Measurements from ENCODE around the gene C3orf70.

C3orf70 gene

DNA sequence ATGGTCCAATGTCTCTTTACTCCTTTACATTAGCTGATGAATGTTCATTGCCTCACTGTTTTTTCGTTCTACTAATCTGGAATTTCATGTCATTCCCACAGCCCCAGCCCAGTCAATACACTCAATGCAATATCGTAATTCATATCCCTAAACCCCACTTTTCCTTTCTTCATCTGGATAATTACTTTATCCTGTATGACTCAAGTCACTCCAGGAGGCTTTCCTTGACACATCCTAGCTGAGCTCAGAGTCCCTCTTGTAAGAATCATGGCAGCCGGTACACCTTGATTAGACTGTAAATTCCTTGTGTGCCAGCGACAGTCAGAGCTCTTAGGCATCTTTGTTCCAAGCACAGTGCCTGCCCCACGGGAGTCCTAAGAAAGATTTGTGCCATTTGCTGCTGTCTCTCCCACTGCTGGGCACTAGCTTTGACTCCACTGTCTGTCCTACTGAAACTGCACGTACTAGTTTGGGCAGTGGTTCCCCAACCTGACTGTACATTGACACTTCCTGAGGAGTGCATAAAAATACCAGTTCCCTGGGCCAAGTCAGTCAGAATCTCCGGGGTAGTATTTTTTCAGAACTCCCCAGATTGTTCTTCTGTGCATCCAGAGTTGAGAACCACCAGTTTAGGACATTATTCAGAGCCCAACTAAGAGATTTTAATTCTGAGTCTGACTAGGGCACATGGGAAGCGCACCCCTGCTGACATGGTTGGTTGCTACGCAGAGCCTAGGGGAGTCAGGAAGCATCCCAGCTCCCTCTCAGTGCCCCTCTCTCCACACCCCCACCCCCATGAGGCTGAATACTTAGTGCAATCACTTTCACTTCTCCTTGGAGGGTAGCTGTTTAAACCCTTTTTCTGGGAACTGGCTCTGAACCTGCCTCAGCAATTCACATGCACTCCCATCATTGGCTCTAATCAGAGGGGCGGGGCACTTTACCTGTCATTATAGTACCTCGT, 19.5 kb upstream of the C3orf70 start:
- no peaks in the 10 kb centered on the region for H3K27me3 ChIP-seq (replicated peaks; ENCODE audit: control insufficient read depth, insufficient read depth, low read length)
- no peaks in the 10 kb centered on the region for H3K36me3 ChIP-seq (ENCODE audit: control insufficient read depth, insufficient read depth, low read length)
- TF ChIP-seq, protein P1, sequence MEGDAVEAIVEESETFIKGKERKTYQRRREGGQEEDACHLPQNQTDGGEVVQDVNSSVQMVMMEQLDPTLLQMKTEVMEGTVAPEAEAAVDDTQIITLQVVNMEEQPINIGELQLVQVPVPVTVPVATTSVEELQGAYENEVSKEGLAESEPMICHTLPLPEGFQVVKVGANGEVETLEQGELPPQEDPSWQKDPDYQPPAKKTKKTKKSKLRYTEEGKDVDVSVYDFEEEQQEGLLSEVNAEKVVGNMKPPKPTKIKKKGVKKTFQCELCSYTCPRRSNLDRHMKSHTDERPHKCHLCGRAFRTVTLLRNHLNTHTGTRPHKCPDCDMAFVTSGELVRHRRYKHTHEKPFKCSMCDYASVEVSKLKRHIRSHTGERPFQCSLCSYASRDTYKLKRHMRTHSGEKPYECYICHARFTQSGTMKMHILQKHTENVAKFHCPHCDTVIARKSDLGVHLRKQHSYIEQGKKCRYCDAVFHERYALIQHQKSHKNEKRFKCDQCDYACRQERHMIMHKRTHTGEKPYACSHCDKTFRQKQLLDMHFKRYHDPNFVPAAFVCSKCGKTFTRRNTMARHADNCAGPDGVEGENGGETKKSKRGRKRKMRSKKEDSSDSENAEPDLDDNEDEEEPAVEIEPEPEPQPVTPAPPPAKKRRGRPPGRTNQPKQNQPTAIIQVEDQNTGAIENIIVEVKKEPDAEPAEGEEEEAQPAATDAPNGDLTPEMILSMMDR (IDR thresholded peaks at IDR 0.05; ENCODE audit: insufficient read depth, low read length, poor library complexity, severe bottlenecking): no peak
- no peak for DNase-seq (ENCODE audit: extremely low read depth, insufficient read length)
- H3K4me3 ChIP-seq (replicated peaks; ENCODE audit: low read depth, low read length): no peak overlapping the region

DNA sequence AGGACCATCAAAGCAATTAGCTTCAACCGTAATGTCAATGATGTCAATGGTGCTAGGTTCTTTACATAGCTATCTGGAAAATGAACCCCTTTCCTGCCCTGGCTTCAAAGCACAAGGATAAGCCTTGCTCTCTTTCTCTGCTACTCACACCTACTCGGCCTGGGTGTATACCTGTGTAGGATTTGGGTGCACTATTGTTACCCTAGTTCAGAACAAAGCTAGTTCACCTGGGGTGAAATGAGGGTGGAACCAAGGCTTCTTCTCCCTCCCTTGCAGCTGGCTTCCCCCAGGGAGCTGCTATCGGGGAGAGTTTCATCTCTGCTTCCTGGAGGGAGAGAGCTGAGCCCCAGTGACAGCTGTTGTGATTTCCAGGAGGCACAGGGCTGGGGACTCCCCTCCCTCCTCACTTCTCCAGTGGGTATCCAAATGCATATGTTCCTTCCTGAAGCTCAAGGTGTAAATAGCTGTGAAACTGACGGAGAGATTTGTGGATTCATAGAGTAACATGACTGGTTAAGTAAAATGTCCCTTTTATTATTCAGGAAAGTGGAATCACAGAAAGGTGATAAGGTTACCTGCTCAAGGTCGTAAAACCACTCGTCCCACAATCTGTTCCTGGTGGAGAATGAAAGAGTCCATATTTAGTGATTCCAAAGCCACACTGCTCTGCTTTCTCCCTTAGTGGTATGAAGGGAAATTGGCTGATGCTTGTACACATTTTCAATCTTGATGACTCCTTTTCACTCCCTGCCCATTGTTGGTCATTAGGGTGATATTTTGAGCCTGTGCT, 11.8 kb upstream of the C3orf70 start:
- no peak overlapping the region for H3K4me3 ChIP-seq (replicated peaks; ENCODE audit: low read depth, low read length)
- H3K36me3 ChIP-seq (ENCODE audit: control insufficient read depth, insufficient read depth, low read length): no peaks in the 10 kb centered on the region
- peaks cover 3% of the 10 kb centered on the region for H3K27me3 ChIP-seq (replicated peaks; ENCODE audit: control insufficient read depth, insufficient read depth, low read length)
- no peak for DNase-seq (ENCODE audit: extremely low read depth, insufficient read length)
- TF ChIP-seq, protein P1 (IDR thresholded peaks at IDR 0.05; ENCODE audit: insufficient read depth, low read length, poor library complexity, severe bottlenecking): no peak

DNA sequence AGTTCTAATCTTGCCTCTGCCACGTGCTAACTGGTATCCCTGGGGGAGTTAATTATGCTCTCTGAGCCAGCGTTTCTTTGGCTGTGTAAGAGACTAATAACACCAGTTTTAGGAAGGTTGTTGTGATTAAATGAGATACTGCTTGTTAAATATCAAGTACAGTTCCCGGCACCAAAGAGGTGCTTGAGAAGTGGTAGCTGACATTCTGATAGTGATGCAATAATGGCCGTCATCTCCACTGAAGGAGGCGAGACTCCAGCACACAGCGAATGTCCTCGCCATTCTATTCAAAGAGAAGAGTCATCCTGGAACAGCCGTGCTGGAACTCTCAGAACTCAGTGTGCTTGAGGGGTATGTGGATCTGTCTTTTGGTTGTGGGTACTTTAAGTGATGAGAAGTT, 9.8 kb upstream of the C3orf70 start:
- Histone ChIP-seq H3K27me3 (replicated peaks; ENCODE audit: control insufficient read depth, insufficient read depth, low read length) (peaks cover 3% of the 10 kb centered on the region), H3K4me3 (replicated peaks; ENCODE audit: low read depth, low read length) (no peak overlapping the region), H3K36me3 (ENCODE audit: control insufficient read depth, insufficient read depth, low read length) (no peaks in the 10 kb centered on the region)
- TF ChIP-seq, protein P1 (IDR thresholded peaks at IDR 0.05; ENCODE audit: insufficient read depth, low read length, poor library complexity, severe bottlenecking): no peak
- no peak for DNase-seq (ENCODE audit: extremely low read depth, insufficient read length)

DNA sequence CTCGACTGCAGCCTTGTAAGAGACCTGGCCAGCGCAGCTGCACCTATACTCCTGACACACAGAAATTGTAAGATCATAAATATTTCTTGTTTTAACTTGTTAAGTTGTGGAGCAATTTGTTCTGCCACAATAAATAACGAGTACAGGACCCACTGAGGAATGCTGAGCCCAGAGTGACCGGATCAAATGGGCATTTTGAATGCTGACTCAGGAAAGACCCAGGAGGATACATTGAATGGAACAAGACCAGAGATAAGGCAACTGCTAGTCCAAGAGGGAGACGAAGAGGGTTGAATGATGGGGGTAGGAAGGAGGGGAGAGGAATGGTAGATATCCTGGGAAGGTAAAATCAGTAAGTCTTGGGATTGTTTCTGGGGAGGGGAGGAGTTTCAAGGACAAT, 8.9 kb upstream of the C3orf70 start:
- no peaks in the 10 kb centered on the region for H3K36me3 ChIP-seq (ENCODE audit: control insufficient read depth, insufficient read depth, low read length)
- TF ChIP-seq, protein P1 (IDR thresholded peaks at IDR 0.05; ENCODE audit: insufficient read depth, low read length, poor library complexity, severe bottlenecking): no peak
- DNase-seq (ENCODE audit: extremely low read depth, insufficient read length): no peak
- no peak overlapping the region for H3K4me3 ChIP-seq (replicated peaks; ENCODE audit: low read depth, low read length)
- H3K27me3 ChIP-seq (replicated peaks; ENCODE audit: control insufficient read depth, insufficient read depth, low read length): peaks cover 3% of the 10 kb centered on the region

DNA sequence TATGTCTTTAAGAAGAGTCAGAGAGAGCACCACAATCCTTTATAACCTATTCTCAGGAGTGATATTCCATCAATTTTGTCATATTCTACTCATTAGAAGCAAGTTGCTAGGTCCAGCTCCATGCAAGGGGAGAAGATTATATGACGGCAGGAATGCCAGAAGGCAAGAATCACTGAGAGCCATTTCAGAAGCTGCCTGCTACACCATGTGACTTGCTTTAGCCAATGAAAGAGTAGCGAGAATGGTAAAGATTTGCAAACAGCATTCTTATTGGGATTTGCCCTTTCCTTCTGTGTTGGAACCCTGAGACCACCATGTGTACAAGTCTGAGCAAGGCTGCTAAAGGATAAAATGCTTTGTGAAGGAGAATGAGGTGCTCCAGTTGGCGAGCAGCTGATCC, 4.5 kb upstream of the C3orf70 start:
- no peaks in the 10 kb centered on the region; the same call in none of the 2 replicates for H3K27me3 ChIP-seq (replicated peaks; ENCODE audit: control insufficient read depth, insufficient read depth, low read length)
- H3K36me3 ChIP-seq (ENCODE audit: control insufficient read depth, insufficient read depth, low read length): no peaks in the 10 kb centered on the region
- TF ChIP-seq, protein P1 (IDR thresholded peaks at IDR 0.05; ENCODE audit: insufficient read depth, low read length, poor library complexity, severe bottlenecking): no peak
- H3K4me3 ChIP-seq (replicated peaks; ENCODE audit: low read depth, low read length): no peak overlapping the region
- no peak for DNase-seq (ENCODE audit: extremely low read depth, insufficient read length)
